GM18951 (cell line): Measurements from ENCODE around the gene PDZD7.

Experiments
- POLR2A ChIP-seq: IDR thresholded peaks from 4 replicates; pipeline ENCODE4 v1.6.1; 2011; ENCODE audit warnings: mild to moderate bottlenecking; ENCODE audit not compliant: insufficient read length, insufficient read depth; ENCODE audit errors: extremely low read depth
- in situ Hi-C: fragments of 300-500 bp; cut with MboI; formaldehyde crosslinking; loops from one replicate; pipeline ENCODE4 v1.12.0; 2022; ENCODE audit warnings: low sequenced_read_pairs, mixed read lengths, inconsistent platforms; ENCODE audit not compliant: unreplicated experiment

PDZD7 gene

DNA sequence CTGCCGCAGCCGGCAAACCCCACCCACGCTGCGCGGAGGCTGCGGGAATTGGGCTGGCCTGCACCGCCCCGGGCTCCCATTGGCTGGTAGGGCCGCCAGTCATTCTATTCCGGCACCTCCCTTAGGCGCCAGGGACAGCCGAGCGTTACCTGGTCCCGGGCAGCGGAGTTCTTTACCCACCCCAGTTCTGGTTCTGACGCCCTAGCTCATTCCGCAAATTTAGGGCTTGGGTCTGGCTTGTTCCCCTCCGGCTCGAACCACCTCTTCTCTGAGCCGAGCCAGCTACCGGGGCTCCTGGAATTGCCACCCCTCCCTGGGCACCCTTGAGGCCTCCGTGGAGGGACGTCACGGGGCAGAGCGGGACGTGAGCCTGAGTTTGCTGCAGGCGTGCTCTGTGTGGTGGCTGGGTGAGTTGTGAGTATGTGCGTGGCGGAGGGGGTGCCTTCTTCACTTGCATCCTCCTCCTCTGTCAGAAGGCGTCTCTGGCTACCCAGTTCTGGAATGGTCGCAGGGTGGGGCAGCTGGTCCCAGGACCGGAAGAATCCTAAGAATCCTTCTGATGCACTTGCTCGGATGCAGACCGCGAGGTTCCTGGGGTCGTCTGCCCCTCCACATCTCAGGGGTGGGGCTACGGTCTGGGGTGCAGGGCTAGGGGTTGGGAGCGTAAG, at the start of gene PDZD7, which contains the start of gene SFXN3:
Gene PDZD7 (minus strand): TSS at position 2 of the 668 bp plus-strand sequence. CDS start 910 bp downstream, outside the sequence.
Gene SFXN3 (plus strand): TSS at position 107 of the 668 bp plus-strand sequence. CDS start 3,461 bp downstream, outside the sequence.
- TF ChIP-seq POLR2A: no peak
- in situ Hi-C loops: no loop called here

- no peak for TF ChIP-seq POLR2A
- in situ Hi-C loops: no loop called here
Measured at GRCh38 chr10:101079874-101080273, 48.9 kb upstream of the PDZD7 start.

DNA sequence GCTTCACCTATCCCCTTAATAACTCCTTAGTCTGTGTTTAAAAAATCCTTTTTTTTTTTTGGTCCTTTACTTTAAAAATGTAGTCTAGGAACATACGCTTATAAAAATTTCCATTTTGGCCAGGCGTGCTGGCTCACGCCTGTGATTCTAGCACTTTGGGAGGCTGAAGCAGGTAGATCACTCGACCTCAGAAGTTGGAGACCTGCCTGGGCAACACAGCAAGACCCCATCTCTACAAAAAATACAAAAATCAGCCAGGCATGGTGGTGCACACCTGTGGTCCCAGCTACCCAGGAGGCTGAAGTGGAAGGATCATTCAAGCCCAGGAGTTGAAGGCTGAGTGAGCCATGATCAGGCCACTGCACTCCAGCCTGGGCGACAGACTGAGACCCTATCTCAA, 45.7 kb upstream of the PDZD7 start:
- in situ Hi-C loops: no loop called here
- TF ChIP-seq POLR2A: no peak

DNA sequence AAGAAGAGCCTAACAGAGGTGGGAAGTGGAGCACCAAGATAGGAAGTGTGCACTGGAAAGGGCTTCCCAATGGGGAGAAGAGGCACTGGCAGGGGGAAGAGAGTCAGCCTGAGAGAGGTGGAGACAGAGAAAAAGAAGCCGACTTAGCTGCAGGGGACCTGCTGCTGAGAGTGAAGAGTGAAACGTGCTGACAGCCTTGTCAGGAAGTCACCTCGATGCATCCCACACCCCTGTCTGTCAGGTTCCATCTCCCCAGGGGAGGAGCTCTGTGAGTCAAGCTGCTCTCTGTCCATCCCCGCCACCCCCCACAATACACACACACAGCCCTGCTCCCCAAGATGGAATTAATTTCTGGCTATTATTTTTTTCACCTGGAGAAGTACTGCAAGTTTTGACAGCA, 44.8 kb upstream of the PDZD7 start:
- in situ Hi-C loops: no loop called here
- no peak for TF ChIP-seq POLR2A

GRCh38 chr10:101073631-101074030, 42.7 kb upstream of the PDZD7 start:
- in situ Hi-C loops: no loop called here
- TF ChIP-seq POLR2A: no peak

- no peak for TF ChIP-seq POLR2A
- in situ Hi-C loops: no loop called here
Measured at GRCh38 chr10:101072923-101073322, 42.0 kb upstream of the PDZD7 start.

- in situ Hi-C loops: no loop called here
- no peak for TF ChIP-seq POLR2A
Measured at GRCh38 chr10:101071885-101072433, 41.0 kb upstream of the PDZD7 start.

DNA sequence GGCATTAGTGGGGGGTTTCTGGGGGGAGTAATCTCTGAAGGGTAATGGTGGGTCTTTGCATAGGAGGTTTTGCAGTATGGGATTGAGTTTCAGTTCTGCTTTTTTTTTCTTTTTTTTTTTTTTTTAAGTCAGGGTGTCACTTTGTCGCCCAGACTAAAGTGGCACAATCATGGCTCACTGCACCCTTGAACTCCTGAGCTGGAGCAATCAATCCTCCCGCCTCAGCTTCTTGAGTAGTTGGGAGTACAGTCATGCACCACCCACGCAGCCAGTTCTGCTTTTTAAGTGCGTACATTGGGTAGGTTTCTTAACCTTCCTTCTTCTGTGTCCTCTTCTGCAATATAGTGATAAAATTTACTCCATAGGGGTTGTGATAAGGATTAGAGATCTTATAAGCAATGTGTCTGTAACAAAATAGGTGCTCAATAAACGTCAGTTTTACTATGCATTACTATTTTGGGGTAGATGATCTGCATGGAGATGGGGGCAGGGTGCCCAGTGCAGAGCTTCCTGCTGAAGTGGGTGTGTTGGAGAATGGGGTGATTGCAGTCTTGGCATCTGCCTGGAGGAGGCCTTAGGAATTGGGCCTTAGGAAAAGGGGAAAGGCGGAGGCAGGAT, 40.4 kb upstream of the PDZD7 start:
- TF ChIP-seq POLR2A: no peak
- in situ Hi-C loops: no loop called here

DNA sequence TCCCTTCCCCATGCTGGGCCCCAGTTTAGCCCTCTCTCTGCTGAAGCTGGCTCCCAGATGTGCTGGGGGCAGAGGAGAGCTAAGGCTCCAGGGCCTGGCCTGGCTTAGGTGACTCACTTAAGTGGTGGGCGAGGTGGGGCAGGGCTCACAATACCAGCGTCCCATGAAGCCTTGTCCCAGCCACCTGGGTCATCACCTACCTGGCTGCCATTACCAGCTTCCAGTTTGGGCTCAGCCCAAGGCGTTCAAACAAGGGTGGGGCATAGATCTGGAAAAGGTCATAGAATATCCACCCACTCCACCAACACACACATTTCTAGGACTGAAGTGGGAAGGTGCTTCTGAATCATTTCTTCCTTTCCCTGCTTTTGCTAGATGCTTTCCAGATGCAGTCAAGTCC, 39.2 kb upstream of the PDZD7 start:
- in situ Hi-C loops: no loop called here
- TF ChIP-seq POLR2A: no peak

DNA sequence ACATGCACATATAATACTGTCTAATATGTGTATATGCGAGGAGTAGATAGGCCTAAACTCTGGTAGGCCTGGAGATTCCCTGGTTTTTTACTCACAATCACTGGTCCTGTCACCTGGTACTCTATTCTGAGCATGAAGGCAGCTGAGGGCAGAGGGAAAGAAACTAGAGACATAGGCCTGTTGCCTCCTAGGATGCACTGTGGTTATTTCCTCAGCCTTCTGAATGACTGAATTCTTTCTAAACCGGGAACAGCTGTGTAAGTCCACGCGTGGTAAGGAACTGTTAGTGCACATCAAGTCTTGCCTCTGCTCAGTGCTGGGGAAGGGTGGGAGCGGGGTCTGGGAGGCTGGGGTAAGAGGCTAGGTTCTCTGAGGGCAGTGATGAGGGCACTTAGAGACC, 38.5 kb upstream of the PDZD7 start:
- in situ Hi-C loops: no loop called here
- no peak for TF ChIP-seq POLR2A

GRCh38 chr10:101067356-101068083, 36.6 kb upstream of the PDZD7 start:
- in situ Hi-C loops: no loop called here

GRCh38 chr10:101066896-101067355, 36.0 kb upstream of the PDZD7 start:
- no peak for TF ChIP-seq POLR2A
- in situ Hi-C loops: no loop called here

More at GRCh38 chr10:101067356-101068083, 36.6 kb upstream of the PDZD7 start:
- TF ChIP-seq POLR2A: peak; percentile 37
